B cell (primary cell): ENCODE measurements around the gene NUDT14. TPM values are rescaled to one million over a fixed set of nuclear protein-coding genes. Genes with fewer than 3 reads are reported as not detected.

Source experiments
- ATAC-seq: fragments of 200-7000 bp; cut with Tn5 transposase; one replicate; pipeline ENCODE4 v1.10.0; 2021; ENCODE audit warnings: low read depth, mild to moderate bottlenecking, moderate number of reproducible peaks, moderate library complexity
- CTCF ChIA-PET: fragments of 350-600 bp; sonication (Branson Sonifier 250); formaldehyde crosslinking; loops from one replicate; lab custom pipeline; 2021; ENCODE audit warnings: antibody characterized with exemption, inconsistent platforms; lab: Charles Lee
- POLR2A ChIA-PET: fragments of 350-600 bp; sonication (Branson Sonifier 250); formaldehyde crosslinking; loops from one replicate; lab custom pipeline; 2021; ENCODE audit warnings: antibody characterized with exemption; lab: Charles Lee
- DNase-seq: peaks from one replicate; pipeline ENCODE4 v3.0.0; 2013
- H2AFZ ChIP-seq: 2 replicates; pipeline ENCODE4 v1.6.1; 2012; ENCODE audit warnings: mild to moderate bottlenecking, low read depth, low read length; ENCODE audit not compliant: insufficient read depth, poor library complexity, severe bottlenecking
- H3K27ac ChIP-seq, 2 donors: 1 replicate in 1 of 2; 2 replicates in 1 of 2; pipeline ENCODE4 v1.5.1; 2012 to 2013; ENCODE audit warnings: low read length in 2 of 2, mild to moderate bottlenecking in 2 of 2, moderate library complexity in 1 of 2
- H3K27me3 ChIP-seq, 4 experiments: fragments of 200-600 bp in 1 of 4; sonication (generic) in 1 of 4; replicated peaks in 1 of 4; 1 replicate in 2 of 4; 2 replicates in 2 of 4; pipeline versions ENCODE4 v1.6.1 to v1.7.0; 2013 to 2016; ENCODE audit warnings: low read length in 3 of 4, mild to moderate bottlenecking in 2 of 4, mixed read lengths in 1 of 4, moderate library complexity in 1 of 4; ENCODE audit not compliant: insufficient read depth in 4 of 4, control insufficient read depth in 3 of 4; ENCODE audit errors: control extremely low read depth in 1 of 4
- H3K36me3 ChIP-seq, 2 experiments: replicated peaks in 1 of 2; 1 replicate in 1 of 2; 2 replicates in 1 of 2; pipeline versions ENCODE4 v1.6.1 to v1.7.1; 2013; ENCODE audit warnings: low read length in 1 of 2; ENCODE audit not compliant: insufficient read depth in 2 of 2, control insufficient read depth in 1 of 2; ENCODE audit errors: control extremely low read depth in 1 of 2, extremely low read depth in 1 of 2
- H3K4me1 ChIP-seq, 2 donors: fragments of 200-600 bp in 1 of 2; sonication (generic) in 1 of 2; 1 replicate in 1 of 2; 2 replicates in 1 of 2; pipeline versions ENCODE4 v1.5.1 to v1.6.1; 2013 to 2017; ENCODE audit warnings: low read length in 2 of 2; ENCODE audit not compliant: control insufficient read depth in 2 of 2, insufficient read depth in 2 of 2
- H3K4me2 ChIP-seq: replicated peaks from 2 replicates; pipeline ENCODE3; 2012; ENCODE audit warnings: mild to moderate bottlenecking, low read depth, low read length; ENCODE audit not compliant: poor library complexity, severe bottlenecking
- H3K4me3 ChIP-seq, 5 experiments: fragments of 200-600 bp in 1 of 5; sonication (generic) in 1 of 5; 1 replicate in 3 of 5; 2 replicates in 2 of 5; pipeline versions ENCODE4 v1.5.1 to v1.7.0; 2011 to 2016; ENCODE audit warnings: low read length in 4 of 5, mild to moderate bottlenecking in 4 of 5, low read depth in 2 of 5, control low read depth in 1 of 5, moderate library complexity in 1 of 5; ENCODE audit not compliant: insufficient read depth in 1 of 5; ENCODE audit errors: control extremely low read depth in 1 of 5, extremely low read depth in 1 of 5
- H3K79me2 ChIP-seq: fragments of 200-600 bp; sonication (generic); one replicate; pipeline ENCODE4 v1.6.0; 2016; ENCODE audit warnings: low read length; ENCODE audit not compliant: control insufficient read depth, insufficient read depth
- H3K9ac ChIP-seq: fragments of 200-600 bp; sonication (generic); 2 replicates; pipeline ENCODE4 v1.6.1; 2017; ENCODE audit warnings: mild to moderate bottlenecking, low read length, moderate library complexity
- H3K9me3 ChIP-seq, 3 donors: one replicate each; pipeline versions ENCODE4 v1.6.1 to v1.7.1; 2013; ENCODE audit warnings: low read length in 2 of 3; ENCODE audit not compliant: control insufficient read depth in 2 of 3, insufficient read depth in 1 of 3; ENCODE audit errors: control extremely low read depth in 1 of 3
- H4K20me1 ChIP-seq: 2 replicates; pipeline ENCODE4 v1.6.0; 2012; ENCODE audit warnings: mild to moderate bottlenecking, low read length; ENCODE audit not compliant: insufficient read depth, control insufficient read depth, poor library complexity, severe bottlenecking
- H3K27ac Mint-ChIP-seq: one replicate; pipeline ENCODE4 v1.8.0; 2021; ENCODE audit warnings: mixed read lengths
- H3K27me3 Mint-ChIP-seq: one replicate; pipeline ENCODE4 v1.8.0; 2021; ENCODE audit warnings: mixed read lengths
- H3K4me1 Mint-ChIP-seq: one replicate; pipeline ENCODE4 v1.8.0; 2021; ENCODE audit warnings: mixed read lengths
- H3K4me3 Mint-ChIP-seq: one replicate; pipeline ENCODE4 v1.8.0; 2021; ENCODE audit warnings: mixed read lengths
- H3K9me3 Mint-ChIP-seq: one replicate; pipeline ENCODE4 v1.8.0; 2022; ENCODE audit warnings: mixed read lengths; ENCODE audit not compliant: insufficient read depth
- CTCF ChIP-seq: fragments of 200-600 bp; IDR thresholded peaks from one replicate; pipeline ENCODE4 v1.8.0; 2022; ENCODE audit warnings: antibody characterized with exemption, mild to moderate bottlenecking
- EZH2 ChIP-seq: IDR thresholded peaks from 2 replicates; pipeline ENCODE4 v1.6.1; 2012; ENCODE audit warnings: borderline replicate concordance, low read depth, mild to moderate bottlenecking, moderate library complexity, low read length; ENCODE audit not compliant: insufficient read depth, poor library complexity, severe bottlenecking
- WGBS: methylation state at CpG from one replicate; pipeline ENCODE4 v1.1.5; 2013; ENCODE audit warnings: missing lambda C conversion rate; ENCODE audit not compliant: insufficient coverage; 5-methylcytosine and 5-hydroxymethylcytosine counted together
- intact Hi-C: fragments of 100-400 bp; cut with micrococcal nuclease; formaldehyde crosslinking; loops from one replicate; pipeline ENCODE4 v1.10.0; 2022
- polyA plus RNA-seq: library from polyadenylated mRNA; depleted of rRNA; stranded (reverse); fragments of >200 nt; gene quantifications from 2 replicates; pipeline ENCODE4 v1.2.3, GENCODE V29; 2012
- total RNA-seq, 2 donors: library from RNA; stranded (reverse); fragments of 120-200 nt in 1 of 2; gene quantifications; 1 replicate in 1 of 2; 2 replicates in 1 of 2; pipeline versions ENCODE4 v1.2.3 to v1.2.4, GENCODE V29; 2013 to 2022

The NUDT14 gene
- total and polyA plus RNA-seq, 2 donors (not counting 1 experiment from before 2014, with no cell fraction given): 17.4 to 31.6 TPM

GRCh38 chr14:105210266-105211025, 29.3 kb upstream of the NUDT14 start:
- Histone ChIP-seq H3K36me3 (peaks cover 2 to 19% of the 10 kb centered on the region in 2 experiments), H3K4me2 (no peak overlapping the region), H3K27ac (no peak overlapping the region), H4K20me1 (peaks cover 14% of the 10 kb centered on the region), H2AFZ (no peak overlapping the region), H3K79me2 (peaks cover 2% of the 10 kb centered on the region), H3K27me3 (no peaks in the 10 kb centered on the region), H3K4me3 (no peak overlapping the region), H3K9me3 (no peaks in the 10 kb centered on the region), H3K4me1 (no peaks in the 10 kb centered on the region), H3K9ac (no peak overlapping the region)
- H3K27ac Mint-ChIP-seq: no peak overlapping the region
- DNase-seq (no peak), ATAC-seq (no peak)
- H3K4me1 Mint-ChIP-seq: no peaks in the 10 kb centered on the region
- ChIA-PET POLR2A (no interaction called here), CTCF (interaction anchor here (1.6 kb wide), 1 partner anchor 141 kb away, joined by 3 read pairs; no protein-coding TSS in a partner anchor)
- intact Hi-C loops: no loop called here
- WGBS: 95% methylated on average over 29 of the region's 30 CpGs
- TF ChIP-seq CTCF: no peak
- no peak for TF ChIP-seq EZH2
- H3K4me3 Mint-ChIP-seq: no peak overlapping the region
- H3K27me3 Mint-ChIP-seq: no peaks in the 10 kb centered on the region
- no peaks in the 10 kb centered on the region for H3K9me3 Mint-ChIP-seq

GRCh38 chr14:105209646-105210045, 28.5 kb upstream of the NUDT14 start:
- DNase-seq (no peak), ATAC-seq (no peak)
- H3K9me3 Mint-ChIP-seq: no peaks in the 10 kb centered on the region
- H2AFZ ChIP-seq: no peak overlapping the region
- no peak overlapping the region for H3K9ac ChIP-seq
- peaks cover 0 to 14% of the 10 kb centered on the region in 2 experiments for H3K36me3 ChIP-seq
- TF ChIP-seq CTCF: no peak
- TF ChIP-seq EZH2: no peak
- no peak overlapping the region for H3K27ac Mint-ChIP-seq
- peaks cover 3% of the 10 kb centered on the region in 2 donors for H3K4me1 ChIP-seq
- H3K79me2 ChIP-seq: no peaks in the 10 kb centered on the region
- no peaks in the 10 kb centered on the region for H3K9me3 ChIP-seq
- H3K4me3 ChIP-seq: no peak overlapping the region
- no peaks in the 10 kb centered on the region for H3K27me3 Mint-ChIP-seq
- ChIA-PET POLR2A (no interaction called here), CTCF (no interaction called here)
- intact Hi-C loops: no loop called here
- H3K4me3 Mint-ChIP-seq: no peak overlapping the region
- H3K27ac ChIP-seq: no peak overlapping the region
- 98% methylated on average over 16 of the region's 16 CpGs for WGBS
- H3K27me3 ChIP-seq: no peaks in the 10 kb centered on the region
- H3K4me2 ChIP-seq: no peak overlapping the region
- H4K20me1 ChIP-seq: peaks cover 10% of the 10 kb centered on the region
- H3K4me1 Mint-ChIP-seq: peaks cover 4% of the 10 kb centered on the region
